Stimulated activated CD4-positive, alpha-beta T cell treated with anti-CD3 and anti-CD28 coated beads, Interleukin-2, amount 100 ng/mL, for 4 hours (primary cell): ENCODE measurements around the gene CACNA2D2.

Source experiments
- DNase-seq: peaks from one replicate; pipeline ENCODE4 v3.0.0-alpha.2; 2020; ENCODE audit warnings: low read depth

Gene CACNA2D2

DNA sequence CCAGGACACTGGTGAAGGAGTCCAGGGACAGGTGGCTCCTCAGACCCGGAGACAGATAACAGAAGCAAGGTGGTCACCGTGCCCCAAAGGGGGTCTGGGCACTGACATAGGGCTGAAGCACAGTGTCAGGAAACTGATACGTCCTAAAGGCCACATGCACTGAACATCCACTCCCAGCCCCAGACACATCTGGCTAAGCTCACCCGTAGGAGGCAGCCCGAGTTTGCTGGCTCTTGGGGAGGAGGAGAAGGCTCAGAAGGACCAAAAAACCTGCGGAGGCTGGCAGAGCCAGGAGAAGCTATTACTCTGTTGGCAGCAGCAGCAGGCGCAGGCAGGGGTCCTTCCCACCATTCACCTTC, 1.2 kb downstream of the CACNA2D2 start:
- no peak for DNase-seq

GRCh38 chr3:50495609-50496423, 7.6 kb downstream of the CACNA2D2 start:
- no peak for DNase-seq

DNA sequence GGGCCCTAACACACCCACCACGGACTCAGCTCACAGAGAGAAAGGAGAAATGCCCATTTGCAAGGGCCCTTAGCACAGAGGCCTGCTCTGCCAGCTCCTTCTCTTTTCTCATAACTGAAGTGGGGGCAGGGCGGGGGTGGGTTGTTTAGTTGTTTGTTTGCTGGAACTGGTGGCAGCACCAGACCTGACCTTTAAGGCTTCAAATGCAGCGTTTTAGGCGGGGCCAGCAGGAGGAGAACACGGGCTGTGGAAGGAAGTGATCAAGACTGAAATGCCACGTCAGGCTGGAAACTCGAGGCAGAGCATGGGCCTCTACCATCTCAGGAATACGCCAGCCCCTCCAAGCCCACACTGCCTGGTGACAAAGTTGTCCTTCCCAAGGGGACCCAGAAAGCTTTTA, 9.3 kb downstream of the CACNA2D2 start:
- DNase-seq, result no peak

- no peak for DNase-seq
Measured at GRCh38 chr3:50493623-50494022, 9.8 kb downstream of the CACNA2D2 start.

- no peak for DNase-seq
Measured at GRCh38 chr3:50493086-50493485, 10.3 kb downstream of the CACNA2D2 start.

DNA sequence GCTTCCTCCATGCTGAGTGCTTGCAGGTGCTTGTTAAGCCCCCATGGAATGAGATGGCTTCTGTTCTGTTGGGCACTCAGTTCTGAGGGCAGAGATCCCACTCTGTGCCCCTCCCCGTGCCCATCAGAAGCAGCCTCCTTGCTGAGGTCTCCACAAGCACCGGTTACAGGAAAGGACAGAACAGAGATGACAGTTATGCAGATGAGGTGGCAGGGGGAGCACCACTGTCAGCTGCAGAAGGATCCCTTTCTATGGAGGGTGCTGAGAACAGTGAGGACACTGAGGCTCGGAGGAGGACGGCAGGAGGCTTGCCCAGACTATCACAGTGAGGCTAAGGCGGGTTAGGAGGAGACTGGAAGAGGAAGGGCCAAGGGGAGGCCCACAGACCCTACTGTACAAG, 12.4 kb downstream of the CACNA2D2 start:
- no peak for DNase-seq

- DNase-seq, result no peak
Measured at GRCh38 chr3:50490424-50490823, 13.0 kb downstream of the CACNA2D2 start.

DNA sequence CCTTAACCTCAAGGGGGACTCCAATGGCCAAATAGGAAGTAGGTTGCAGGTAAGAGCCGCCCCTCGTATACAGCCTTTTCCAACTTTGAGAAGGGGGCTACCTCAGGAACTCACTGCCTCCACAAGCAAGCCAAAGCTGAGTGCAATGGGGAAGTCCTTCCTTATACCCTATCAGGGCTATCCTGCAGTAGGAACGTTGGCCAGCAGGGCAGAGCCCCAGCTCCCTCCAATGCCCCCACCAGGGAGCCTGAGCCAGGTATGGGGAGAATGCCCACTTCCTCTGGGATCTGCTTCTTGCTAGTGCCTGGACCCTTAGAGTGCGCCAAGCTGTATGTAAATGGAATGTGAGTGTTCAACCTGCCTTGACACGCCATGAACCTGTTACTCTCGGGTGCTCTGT, 16.3 kb downstream of the CACNA2D2 start:
- DNase-seq, result no peak

DNA sequence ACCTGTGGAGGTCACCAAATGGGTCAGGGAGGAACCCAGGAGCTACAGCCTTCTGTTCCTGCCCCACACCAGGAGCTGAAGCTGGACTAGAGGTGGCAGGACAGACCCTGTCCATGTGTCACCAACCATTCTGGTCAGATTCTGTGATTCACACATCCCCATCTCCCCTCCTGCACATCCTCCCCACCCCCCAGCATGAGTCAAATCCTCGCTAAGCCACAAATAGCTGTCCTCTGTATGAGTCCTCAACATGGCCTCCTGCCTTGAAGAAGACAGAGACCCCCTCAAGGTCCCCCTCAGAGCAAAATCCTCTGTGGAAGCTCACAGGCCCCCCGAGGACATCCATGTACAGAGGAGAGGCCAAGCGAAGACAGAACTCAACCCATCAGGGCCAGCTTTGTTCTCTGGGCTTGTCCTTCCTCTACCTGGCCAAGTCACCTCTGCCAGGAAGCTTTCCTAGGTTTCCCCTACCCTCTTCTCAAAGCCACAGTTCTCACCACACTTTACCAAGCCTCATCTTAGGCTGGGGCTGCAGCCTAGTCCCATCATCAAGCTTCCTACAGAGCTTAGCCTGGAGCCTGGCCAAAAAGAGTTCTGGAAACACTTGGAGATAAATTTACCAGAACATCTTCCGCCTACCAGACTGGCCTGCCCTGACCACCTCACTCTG, 17.1 kb downstream of the CACNA2D2 start:
- DNase-seq, result no peak

- no peak for DNase-seq
Measured at GRCh38 chr3:50484722-50485121, 18.7 kb downstream of the CACNA2D2 start.

GRCh38 chr3:50483374-50483773, 20.1 kb downstream of the CACNA2D2 start:
- no peak for DNase-seq

DNA sequence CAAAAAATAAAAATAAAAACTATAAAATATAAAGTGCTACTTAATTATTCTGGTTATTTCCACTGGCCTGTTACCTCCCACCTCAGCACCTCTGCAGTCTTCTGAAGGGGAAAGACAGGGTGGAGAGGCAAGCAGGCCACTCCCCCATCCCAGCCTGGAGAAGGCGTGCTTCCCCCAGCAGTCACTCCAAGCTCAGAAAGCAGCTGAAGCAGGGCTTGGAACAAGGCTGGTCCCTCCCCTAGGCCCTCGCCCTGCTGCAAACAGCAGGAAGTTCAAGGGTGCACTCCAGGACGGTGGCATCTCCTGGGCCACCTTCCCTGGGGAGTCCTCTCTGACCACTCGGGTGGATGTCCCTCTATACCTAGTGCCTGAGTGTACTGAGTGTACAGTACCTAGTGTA, 21.4 kb downstream of the CACNA2D2 start:
- no peak for DNase-seq

DNA sequence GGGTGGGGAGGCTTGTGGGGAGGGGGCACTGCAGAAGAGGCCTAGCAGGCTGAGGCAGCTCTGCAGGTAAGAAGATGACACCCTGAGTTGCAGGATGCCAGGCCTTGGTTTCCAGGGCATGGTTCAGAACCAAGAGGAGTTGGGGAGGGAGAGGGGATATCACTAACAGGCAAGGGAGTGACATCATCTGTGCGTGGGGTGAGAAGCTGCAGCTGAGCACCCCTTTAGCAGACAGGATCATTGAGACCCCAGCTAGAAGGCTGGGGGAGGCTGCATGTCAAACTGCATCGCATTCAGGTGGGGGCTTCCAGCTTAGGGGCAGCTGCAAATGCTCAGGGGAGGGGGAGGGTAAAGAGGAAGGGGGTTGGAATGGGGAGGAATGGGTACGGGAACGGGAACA, 23.0 kb downstream of the CACNA2D2 start:
- DNase-seq, result no peak

GRCh38 chr3:50479523-50479922, 23.9 kb downstream of the CACNA2D2 start:
- DNase-seq, result no peak

- DNase-seq, result no peak
Measured at GRCh38 chr3:50478671-50479260, 24.7 kb downstream of the CACNA2D2 start.

GRCh38 chr3:50478051-50478450, 25.4 kb downstream of the CACNA2D2 start:
- DNase-seq, result no peak

- DNase-seq, result no peak
Measured at GRCh38 chr3:50475348-50475747, 28.1 kb downstream of the CACNA2D2 start.

DNA sequence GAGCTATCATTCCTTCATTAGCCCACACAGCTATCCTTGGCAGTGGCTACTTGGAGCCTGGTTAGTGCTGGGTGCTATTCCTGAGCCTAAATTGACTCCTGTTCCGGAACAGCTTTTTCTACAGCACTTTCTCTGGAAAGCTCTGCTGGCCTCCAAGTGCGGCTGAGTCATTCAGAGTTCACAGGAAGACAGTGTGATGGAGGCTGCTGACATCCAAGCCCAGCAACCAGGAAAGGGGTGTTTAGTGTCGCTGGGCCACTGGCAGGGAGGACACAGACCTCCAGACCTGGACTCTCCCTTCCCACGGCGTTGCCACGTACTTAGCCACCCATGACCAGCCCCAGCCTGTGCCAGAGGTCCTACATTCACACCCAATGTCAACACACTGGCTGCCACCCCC, 28.7 kb downstream of the CACNA2D2 start:
- no peak for DNase-seq

DNA sequence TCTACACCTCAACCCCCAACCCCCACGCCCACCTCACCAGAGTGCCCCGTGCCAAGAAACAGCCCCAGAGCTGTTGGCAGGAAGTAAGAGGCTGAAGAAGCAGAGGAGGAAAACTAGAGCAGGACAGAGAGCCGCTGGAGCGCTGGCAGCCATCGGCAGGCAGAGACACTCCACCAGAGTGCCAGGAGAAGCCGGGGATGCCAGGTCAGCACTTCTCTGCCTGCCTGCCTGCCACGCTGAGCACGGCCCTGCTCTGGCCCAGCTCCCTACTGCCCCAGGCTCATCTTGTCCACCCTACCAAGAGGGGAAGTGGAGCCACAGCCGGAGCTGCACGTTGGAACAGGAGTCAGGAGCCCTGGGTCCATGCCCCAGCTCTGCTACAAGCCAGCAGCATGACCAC, 29.7 kb downstream of the CACNA2D2 start:
- no peak for DNase-seq

- DNase-seq, result no peak
Measured at GRCh38 chr3:50472958-50473357, 30.5 kb downstream of the CACNA2D2 start.

DNA sequence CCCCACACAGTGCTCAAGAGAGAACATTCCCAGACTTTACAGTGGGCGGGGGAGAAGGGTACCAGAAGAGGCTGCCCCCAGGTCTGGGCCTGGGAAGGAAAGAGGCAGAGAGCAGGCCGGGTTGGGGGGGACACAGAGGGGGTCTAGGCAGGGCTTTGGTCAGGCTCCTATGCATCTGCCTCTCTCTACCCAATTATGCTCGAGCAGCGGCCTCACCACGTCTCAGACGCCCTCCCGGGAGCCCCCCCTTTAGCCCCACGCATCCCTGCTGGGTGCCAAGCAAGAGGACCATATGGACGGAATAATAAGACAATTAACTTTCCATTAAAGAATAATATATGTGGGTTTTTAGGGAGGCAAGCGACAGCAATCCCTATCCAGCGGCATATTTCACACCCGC, 32.8 kb downstream of the CACNA2D2 start:
- no peak for DNase-seq

DNA sequence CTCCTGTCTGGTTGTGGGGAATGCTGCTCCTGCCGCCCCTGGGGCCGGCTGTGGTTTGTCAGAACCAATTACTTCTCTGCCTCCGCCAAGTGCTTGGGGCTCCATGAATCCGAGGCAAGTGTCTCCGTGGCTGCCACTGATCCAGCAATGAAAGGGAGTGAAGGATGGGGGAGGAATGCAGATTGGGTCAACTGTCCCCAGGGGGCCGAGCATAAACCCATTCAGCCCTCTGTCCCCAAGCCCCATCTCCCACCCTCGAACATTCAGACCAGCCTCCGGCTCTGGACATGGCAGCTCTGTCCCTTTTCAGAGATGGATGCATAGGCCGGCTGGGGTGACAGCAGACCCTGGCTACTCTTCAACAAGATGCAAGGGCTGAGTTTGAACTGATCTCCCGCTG, 35.5 kb downstream of the CACNA2D2 start:
- no peak for DNase-seq

DNA sequence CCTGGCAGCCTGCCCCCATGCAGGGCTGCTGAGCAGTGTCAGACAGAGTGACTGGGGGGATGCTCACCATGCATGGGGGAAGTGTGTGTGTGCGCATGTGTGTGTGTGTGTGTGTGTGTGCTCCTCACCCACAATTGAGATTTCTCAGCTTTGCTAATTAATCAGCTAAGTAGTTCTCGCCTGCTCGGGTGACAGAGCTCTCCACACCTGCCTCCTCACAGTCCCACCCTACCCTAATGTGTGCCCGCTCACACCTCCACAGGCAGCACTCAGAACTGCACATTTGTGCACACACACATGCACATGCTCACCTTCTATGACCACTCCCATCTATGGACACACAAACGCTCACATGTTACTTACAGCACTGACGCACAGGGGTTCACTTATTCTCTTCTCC, 37.3 kb downstream of the CACNA2D2 start:
- no peak for DNase-seq

- no peak for DNase-seq
Measured at GRCh38 chr3:50464569-50464968, 38.9 kb downstream of the CACNA2D2 start.
